Uterus (tissue), 2 donors: ENCODE measurements around the gene PTPRJ.

Experiments used
- POLR2A ChIP-seq, 2 donors: fragments of 450-650 bp; IDR thresholded peaks; one replicate each; pipeline ENCODE4 v1.6.1; 2016; ENCODE audit warnings: antibody characterized with exemption in 2 of 2, mild to moderate bottlenecking in 1 of 2, moderate library complexity in 1 of 2
- TF ChIP-seq, protein P1 (sequence below), 4 experiments: fragments of 200-600 bp in 2 of 4; fragments of 450-650 bp in 2 of 4; sonication (generic) in 2 of 4; IDR thresholded peaks; one replicate each; pipeline ENCODE4 v1.5.1; 2016 to 2019; ENCODE audit warnings: antibody characterized with exemption in 4 of 4, mild to moderate bottlenecking in 2 of 4, moderate library complexity in 1 of 4

DNA sequence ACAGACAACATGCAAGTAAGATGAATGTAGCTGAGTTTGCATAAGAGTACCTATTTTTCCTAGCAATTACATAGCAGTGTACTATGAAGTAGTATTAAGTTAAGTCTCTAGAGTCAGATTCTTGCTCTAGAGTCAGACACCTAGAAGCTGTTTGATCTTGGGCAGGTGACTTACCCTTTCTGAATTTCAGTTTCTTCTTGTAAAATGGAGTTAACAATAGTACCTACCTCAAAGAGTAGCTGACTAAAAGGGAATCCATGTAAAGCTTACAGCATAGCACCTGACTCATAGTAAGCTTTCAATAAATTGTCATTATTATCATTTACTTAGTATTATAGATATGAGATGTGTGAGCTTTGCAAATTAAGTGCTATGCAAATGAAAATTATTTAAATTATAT is 47.8 kb upstream of the PTPRJ start:
- TF ChIP-seq, protein P1, sequence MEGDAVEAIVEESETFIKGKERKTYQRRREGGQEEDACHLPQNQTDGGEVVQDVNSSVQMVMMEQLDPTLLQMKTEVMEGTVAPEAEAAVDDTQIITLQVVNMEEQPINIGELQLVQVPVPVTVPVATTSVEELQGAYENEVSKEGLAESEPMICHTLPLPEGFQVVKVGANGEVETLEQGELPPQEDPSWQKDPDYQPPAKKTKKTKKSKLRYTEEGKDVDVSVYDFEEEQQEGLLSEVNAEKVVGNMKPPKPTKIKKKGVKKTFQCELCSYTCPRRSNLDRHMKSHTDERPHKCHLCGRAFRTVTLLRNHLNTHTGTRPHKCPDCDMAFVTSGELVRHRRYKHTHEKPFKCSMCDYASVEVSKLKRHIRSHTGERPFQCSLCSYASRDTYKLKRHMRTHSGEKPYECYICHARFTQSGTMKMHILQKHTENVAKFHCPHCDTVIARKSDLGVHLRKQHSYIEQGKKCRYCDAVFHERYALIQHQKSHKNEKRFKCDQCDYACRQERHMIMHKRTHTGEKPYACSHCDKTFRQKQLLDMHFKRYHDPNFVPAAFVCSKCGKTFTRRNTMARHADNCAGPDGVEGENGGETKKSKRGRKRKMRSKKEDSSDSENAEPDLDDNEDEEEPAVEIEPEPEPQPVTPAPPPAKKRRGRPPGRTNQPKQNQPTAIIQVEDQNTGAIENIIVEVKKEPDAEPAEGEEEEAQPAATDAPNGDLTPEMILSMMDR (IDR thresholded peaks at IDR 0.05): no peak
- TF ChIP-seq POLR2A (IDR thresholded peaks at IDR 0.05): no peak
